Measurements from ENCODE around the gene FARP2.

Gene FARP2

DNA sequence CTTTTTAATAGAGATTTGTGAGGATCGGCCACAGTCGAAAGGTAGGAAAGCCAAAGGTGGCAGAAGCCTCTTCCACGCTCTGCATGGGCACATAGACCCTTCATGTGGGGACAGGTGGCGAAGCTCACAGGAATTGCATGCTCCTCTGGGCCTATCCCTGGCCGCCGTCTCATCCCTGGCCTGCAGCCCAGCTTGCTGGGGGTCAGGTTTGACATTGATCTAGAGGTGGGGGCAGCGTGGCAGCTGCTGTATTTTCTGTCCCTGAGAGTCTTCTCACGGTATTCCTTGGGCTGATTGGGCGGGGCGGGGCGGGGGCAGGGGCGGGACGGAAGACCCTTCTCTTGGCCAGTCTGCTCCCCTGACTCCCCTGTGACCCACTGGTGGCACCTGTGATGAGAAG, 103.4 kb downstream of the FARP2 start:
- ChIA-PET POLR2A (no interaction called here), CTCF (no interaction called here)
- TF ChIP-seq, protein P1, sequence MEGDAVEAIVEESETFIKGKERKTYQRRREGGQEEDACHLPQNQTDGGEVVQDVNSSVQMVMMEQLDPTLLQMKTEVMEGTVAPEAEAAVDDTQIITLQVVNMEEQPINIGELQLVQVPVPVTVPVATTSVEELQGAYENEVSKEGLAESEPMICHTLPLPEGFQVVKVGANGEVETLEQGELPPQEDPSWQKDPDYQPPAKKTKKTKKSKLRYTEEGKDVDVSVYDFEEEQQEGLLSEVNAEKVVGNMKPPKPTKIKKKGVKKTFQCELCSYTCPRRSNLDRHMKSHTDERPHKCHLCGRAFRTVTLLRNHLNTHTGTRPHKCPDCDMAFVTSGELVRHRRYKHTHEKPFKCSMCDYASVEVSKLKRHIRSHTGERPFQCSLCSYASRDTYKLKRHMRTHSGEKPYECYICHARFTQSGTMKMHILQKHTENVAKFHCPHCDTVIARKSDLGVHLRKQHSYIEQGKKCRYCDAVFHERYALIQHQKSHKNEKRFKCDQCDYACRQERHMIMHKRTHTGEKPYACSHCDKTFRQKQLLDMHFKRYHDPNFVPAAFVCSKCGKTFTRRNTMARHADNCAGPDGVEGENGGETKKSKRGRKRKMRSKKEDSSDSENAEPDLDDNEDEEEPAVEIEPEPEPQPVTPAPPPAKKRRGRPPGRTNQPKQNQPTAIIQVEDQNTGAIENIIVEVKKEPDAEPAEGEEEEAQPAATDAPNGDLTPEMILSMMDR (IDR thresholded peaks at IDR 0.05; ENCODE audit: control extremely low read depth, extremely low read depth, low read depth, missing control alignments), result no peak
- DNase-seq (ENCODE audit: extremely low spot score), result no peak

DNA sequence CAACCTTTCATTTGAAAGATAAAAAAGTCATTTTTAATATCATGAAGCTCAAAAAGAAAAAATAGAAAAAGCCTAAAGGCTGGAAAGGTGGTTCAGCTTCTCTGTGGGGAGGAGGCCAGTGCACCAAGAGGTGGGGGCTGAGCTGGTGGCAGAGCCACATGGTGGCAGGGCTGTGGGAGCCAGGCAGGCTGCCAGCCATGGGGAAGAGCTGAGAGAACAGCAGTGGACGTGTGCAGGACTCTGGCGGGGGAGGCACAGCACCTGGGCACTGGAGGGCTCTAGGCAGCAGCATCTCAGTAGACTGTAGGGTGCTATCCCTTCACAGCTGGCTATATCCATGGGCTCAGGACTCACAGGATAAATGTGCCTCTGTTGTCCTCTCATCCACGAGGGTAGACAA, 104.5 kb downstream of the FARP2 start:
- POLR2A ChIA-PET, result no interaction called here
- DNase-seq (ENCODE audit: extremely low spot score), result no peak
- TF ChIP-seq, protein P1 (IDR thresholded peaks at IDR 0.05; ENCODE audit: control extremely low read depth, extremely low read depth, low read depth, missing control alignments), result no peak
- CTCF ChIA-PET, result interaction anchor here (1.3 kb wide), 1 partner anchor 14 kb away, joined by 3 read pairs; no protein-coding TSS in a partner anchor

DNA sequence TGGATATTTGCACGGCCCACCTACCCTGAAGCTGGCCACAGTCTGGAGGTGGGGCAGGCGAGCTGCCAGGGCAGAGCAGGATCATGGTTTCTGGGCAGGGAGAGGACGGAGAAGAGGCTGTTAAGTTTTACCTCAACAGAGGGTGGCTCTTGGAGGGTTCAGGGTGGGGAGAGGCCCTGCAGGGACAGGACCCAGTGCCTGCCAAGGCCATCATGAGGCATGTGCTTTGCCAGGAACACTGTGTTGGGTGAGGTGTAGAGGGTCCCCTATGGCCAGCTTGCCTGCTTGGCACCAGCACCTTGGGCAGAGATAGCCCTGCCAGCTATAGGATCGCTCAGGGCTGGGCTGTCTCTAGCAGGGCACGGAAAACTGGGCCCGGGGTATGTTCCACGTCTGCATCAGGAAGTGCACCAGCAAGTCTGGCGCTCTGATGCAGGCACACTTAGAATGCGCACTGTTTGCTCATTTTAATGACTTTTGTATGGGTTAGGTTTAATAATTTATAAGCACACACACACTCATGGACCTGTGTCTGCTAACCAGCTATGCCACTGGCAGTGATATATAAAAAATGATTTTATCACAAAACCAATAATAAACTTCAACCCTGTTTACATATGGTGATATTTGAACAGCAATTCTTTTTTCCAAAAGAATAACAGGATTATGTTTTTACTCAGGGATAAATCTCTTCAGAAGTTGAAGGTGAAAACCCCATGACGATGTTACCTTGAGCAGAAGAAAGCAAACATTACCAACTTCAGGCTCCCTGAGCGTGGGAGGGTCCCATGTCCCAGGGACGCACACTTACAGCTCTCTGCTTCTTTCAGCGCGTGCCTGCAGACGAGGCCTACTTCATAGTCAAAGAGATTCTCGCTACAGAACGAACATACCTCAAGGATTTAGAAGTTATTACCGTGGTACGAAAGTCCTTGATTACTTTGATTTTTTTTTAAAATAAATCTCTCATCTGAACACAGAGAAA, 105.9 kb downstream of the FARP2 start:
- TF ChIP-seq, protein P1 (IDR thresholded peaks at IDR 0.05; ENCODE audit: control extremely low read depth, extremely low read depth, low read depth, missing control alignments), result no peak
- POLR2A ChIA-PET, result no interaction called here
- DNase-seq (ENCODE audit: extremely low spot score), result no peak
- CTCF ChIA-PET, result interaction anchor here (1.2 kb wide), 1 partner anchor 21 kb away, joined by 3 read pairs; no protein-coding TSS in a partner anchor

DNA sequence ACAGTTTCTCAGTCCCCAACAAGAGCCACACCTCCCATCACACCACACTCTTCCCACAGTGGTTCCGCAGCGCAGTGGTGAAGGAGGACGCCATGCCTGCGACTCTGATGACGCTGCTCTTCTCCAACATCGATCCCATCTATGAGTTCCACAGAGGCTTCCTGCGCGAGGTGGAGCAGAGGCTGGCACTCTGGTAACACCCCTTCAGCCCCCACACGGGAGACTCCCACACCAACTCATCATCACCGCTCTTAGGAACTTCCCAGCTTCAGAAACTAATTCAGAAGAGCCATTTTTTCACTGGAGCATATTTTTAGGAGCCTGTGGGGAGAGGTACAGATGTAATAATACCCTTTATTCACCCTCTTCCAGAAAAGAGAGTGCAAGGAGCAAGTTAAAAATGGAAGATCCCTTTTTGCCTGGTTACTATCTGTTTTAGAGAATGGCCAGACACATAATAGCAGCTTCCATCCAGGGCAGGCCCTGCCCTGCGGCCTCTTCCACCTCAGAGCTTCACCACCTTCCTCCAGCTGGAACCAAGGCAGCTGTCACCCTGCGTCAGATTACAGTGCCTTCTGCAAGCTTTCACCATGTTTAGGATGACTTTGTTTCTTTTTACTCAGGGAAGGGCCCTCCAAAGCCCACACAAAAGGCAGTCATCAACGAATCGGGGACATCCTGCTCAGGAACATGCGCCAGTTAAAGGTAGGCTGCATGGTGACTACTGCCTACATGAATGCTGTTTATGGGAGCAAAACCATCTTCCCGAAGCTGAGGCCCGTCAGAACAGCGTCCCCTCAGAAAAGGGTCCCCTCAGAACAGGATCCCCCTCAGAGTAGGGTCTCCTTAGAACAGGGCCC, 107.4 kb downstream of the FARP2 start:
- TF ChIP-seq, protein P1 (IDR thresholded peaks at IDR 0.05; ENCODE audit: control extremely low read depth, extremely low read depth, low read depth, missing control alignments), result no peak
- CTCF ChIA-PET, result interaction anchor here (0.9 kb wide), 1 partner anchor 12 kb away, joined by 3 read pairs; no protein-coding TSS in a partner anchor
- POLR2A ChIA-PET, result no interaction called here
- DNase-seq (ENCODE audit: extremely low spot score), result no peak

DNA sequence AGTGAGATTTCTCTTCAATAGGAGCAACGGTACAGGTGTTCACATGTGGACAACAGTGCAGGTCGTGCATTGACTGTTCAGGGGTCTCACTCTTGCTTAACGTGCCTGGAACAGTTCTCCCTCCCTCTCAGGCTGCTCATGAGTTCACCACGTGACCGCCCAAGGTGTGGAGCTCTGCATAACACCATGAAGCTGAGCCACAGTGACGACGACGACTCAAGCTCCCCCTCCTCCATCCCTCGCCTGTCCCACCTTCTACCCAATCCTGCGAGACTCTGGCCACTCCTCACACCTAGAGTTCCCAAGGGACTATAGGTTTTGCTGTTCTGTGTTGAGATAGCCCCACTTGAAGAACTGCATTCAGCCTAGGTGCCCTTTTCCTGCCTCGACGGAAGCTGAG, 109.5 kb downstream of the FARP2 start:
- ChIA-PET CTCF (no interaction called here), POLR2A (no interaction called here)
- TF ChIP-seq, protein P1 (IDR thresholded peaks at IDR 0.05; ENCODE audit: control extremely low read depth, extremely low read depth, low read depth, missing control alignments), result no peak

DNA sequence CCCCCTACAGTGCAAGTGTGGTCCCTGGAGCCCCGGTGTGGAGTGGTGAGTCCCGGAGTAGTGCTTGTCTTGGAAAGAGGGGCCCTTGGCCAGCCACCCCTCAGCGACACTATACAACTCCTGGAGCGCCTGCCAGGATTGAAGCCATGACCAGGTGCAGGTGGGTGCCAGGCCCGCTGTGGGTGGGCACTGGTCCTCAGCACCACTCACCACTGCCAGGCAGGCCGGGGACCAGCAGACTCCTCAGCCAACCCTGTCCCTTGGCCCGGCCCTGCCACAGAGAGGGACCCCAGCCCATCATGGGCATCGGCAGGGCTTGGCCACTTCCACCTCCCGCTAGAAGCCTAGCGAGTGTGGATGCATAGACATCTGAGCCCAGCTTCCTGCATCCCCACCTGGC, 110.1 kb downstream of the FARP2 start:
- DNase-seq (ENCODE audit: extremely low spot score), result no peak
- TF ChIP-seq, protein P1 (IDR thresholded peaks at IDR 0.05; ENCODE audit: control extremely low read depth, extremely low read depth, low read depth, missing control alignments), result no peak
- ChIA-PET CTCF (no interaction called here), POLR2A (no interaction called here)

More for the DNA sequence above, 109.5 kb downstream of the FARP2 start:
- DNase-seq (ENCODE audit: extremely low spot score), result no peak
